Measurements from ENCODE around the gene EAF1.
"Not testable (repeated sequence)": the region's sequence is repeated elsewhere in the genome, so short reads cannot be mapped to it uniquely, and the experiment has no call there.

The EAF1 gene

GRCh38 chr3:15478640-15478979 lies 51.2 kb downstream of the EAF1 start:
- H3K36me3 ChIP-seq (replicated peaks): no peaks in the 10 kb centered on the region
- no peaks in the 10 kb centered on the region for H3K27me3 ChIP-seq (replicated peaks)
- DNase-seq: no peak
- no peak overlapping the region for H3K4me3 ChIP-seq (ENCODE audit: low read depth, low read length)
- no peak overlapping the region for H3K27ac ChIP-seq
- TF ChIP-seq, protein P1, sequence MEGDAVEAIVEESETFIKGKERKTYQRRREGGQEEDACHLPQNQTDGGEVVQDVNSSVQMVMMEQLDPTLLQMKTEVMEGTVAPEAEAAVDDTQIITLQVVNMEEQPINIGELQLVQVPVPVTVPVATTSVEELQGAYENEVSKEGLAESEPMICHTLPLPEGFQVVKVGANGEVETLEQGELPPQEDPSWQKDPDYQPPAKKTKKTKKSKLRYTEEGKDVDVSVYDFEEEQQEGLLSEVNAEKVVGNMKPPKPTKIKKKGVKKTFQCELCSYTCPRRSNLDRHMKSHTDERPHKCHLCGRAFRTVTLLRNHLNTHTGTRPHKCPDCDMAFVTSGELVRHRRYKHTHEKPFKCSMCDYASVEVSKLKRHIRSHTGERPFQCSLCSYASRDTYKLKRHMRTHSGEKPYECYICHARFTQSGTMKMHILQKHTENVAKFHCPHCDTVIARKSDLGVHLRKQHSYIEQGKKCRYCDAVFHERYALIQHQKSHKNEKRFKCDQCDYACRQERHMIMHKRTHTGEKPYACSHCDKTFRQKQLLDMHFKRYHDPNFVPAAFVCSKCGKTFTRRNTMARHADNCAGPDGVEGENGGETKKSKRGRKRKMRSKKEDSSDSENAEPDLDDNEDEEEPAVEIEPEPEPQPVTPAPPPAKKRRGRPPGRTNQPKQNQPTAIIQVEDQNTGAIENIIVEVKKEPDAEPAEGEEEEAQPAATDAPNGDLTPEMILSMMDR (IDR thresholded peaks at IDR 0.05; ENCODE audit: low read depth, low read length, missing control alignments): no peak
- in situ Hi-C loops (cut with HindIII; ENCODE audit: low pct_ligation_motif_present, low sequenced_read_pairs): no loop called here

GRCh38 chr3:15479400-15480224 lies 52.2 kb downstream of the EAF1 start:
- TF ChIP-seq, protein P1 (IDR thresholded peaks at IDR 0.05; ENCODE audit: low read depth, low read length, missing control alignments): no peak
- in situ Hi-C loops (cut with HindIII; ENCODE audit: low pct_ligation_motif_present, low sequenced_read_pairs): no loop called here
- no peak for DNase-seq
- Histone ChIP-seq H3K27ac (no peak overlapping the region), H3K36me3 (replicated peaks) (no peaks in the 10 kb centered on the region), H3K4me3 (ENCODE audit: low read depth, low read length) (no peak overlapping the region), H3K27me3 (replicated peaks) (no peaks in the 10 kb centered on the region)

DNA sequence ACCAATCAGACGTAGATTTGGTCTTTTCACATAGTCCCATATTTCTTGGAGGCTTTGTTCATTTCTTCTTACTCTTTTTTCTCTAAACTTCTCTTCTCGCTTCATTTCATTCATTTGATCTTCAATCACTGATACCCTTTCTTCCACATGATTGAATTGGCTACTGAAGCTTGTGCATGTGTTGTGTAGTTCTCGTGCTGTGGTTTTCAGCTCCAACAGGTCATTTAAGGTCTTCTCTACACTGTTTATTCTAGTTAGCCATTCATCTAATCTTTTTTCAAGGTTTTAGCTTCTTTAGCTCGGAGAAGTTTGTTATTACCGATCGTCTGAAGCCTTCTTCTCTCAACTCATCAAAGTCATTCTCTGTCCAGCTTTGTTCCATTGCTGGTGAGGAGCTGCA lies 57.2 kb downstream of the EAF1 start:
- in situ Hi-C loops (cut with HindIII; ENCODE audit: low pct_ligation_motif_present, low sequenced_read_pairs); H3K4me3 ChIP-seq (ENCODE audit: low read depth, low read length); DNase-seq; H3K27me3 ChIP-seq (replicated peaks); H3K27ac ChIP-seq; H3K36me3 ChIP-seq (replicated peaks): not testable (repeated sequence)

- H3K36me3 ChIP-seq (replicated peaks): no peaks in the 10 kb centered on the region
- no peak for DNase-seq
- no peak overlapping the region for H3K27ac ChIP-seq
- in situ Hi-C loops (cut with HindIII; ENCODE audit: low pct_ligation_motif_present, low sequenced_read_pairs): no loop called here
- H3K4me3 ChIP-seq (ENCODE audit: low read depth, low read length): no peak overlapping the region
- no peaks in the 10 kb centered on the region for H3K27me3 ChIP-seq (replicated peaks)
- TF ChIP-seq, protein P1 (IDR thresholded peaks at IDR 0.05; ENCODE audit: low read depth, low read length, missing control alignments): no peak
These were observed 58.6 kb downstream of the EAF1 start for GRCh38 chr3:15486020-15486419.

- Histone ChIP-seq H3K27ac (no peak overlapping the region), H3K4me3 (ENCODE audit: low read depth, low read length) (no peak overlapping the region), H3K36me3 (replicated peaks) (no peaks in the 10 kb centered on the region), H3K27me3 (replicated peaks) (no peaks in the 10 kb centered on the region)
- TF ChIP-seq, protein P1 (IDR thresholded peaks at IDR 0.05; ENCODE audit: low read depth, low read length, missing control alignments): no peak
- DNase-seq: no peak
- in situ Hi-C loops (cut with HindIII; ENCODE audit: low pct_ligation_motif_present, low sequenced_read_pairs): no loop called here
These were observed 59.6 kb downstream of the EAF1 start for GRCh38 chr3:15486979-15487378.

- H3K27me3 ChIP-seq (replicated peaks): no peaks in the 10 kb centered on the region
- in situ Hi-C loops (cut with HindIII; ENCODE audit: low pct_ligation_motif_present, low sequenced_read_pairs): no loop called here
- no peak overlapping the region for H3K27ac ChIP-seq
- no peaks in the 10 kb centered on the region for H3K36me3 ChIP-seq (replicated peaks)
- H3K4me3 ChIP-seq (ENCODE audit: low read depth, low read length): no peak overlapping the region
- DNase-seq: no peak
- TF ChIP-seq, protein P1 (IDR thresholded peaks at IDR 0.05; ENCODE audit: low read depth, low read length, missing control alignments): no peak
These were observed 60.6 kb downstream of the EAF1 start for GRCh38 chr3:15488002-15488401.
